OCI-LY1 (cell line): ENCODE data around the gene CABCOCO1.

Experiments used
- CTCF ChIP-seq: fragments of 200-600 bp; sonication (generic), shearing (Covaris generic); IDR thresholded peaks from 2 replicates; pipeline ENCODE4 v1.5.1; 2017; ENCODE audit warnings: mild to moderate bottlenecking, antibody characterized with exemption, low read length, moderate library complexity, mixed read lengths
- EZH2 ChIP-seq: fragments of 200-600 bp; sonication (generic), shearing (Covaris generic); IDR thresholded peaks from 2 replicates; pipeline ENCODE4 v1.8.0; 2017; ENCODE audit warnings: borderline replicate concordance, mixed run types, mild to moderate bottlenecking, antibody characterized with exemption, low read length, moderate library complexity, mixed read lengths

GRCh38 chr10:61627266-61627665 lies 35.5 kb upstream of the CABCOCO1 start:
- TF ChIP-seq CTCF (no peak), EZH2 (no peak)
